Measurements from ENCODE around the gene EFTUD2. TPM values are rescaled to one million over a fixed set of nuclear protein-coding genes. Genes with fewer than 3 reads are reported as not detected.
A peak's percentile ranks its signal among the peaks of the same experiment; 100 is the strongest.

Gene EFTUD2
- total and polyA plus RNA-seq, 9 of the 15 experiments (the other 6 are each of a cell fraction or from before 2014, with no cell fraction given) = 65.8 to 362 (median 218) TPM

- TF ChIP-seq RNF219 (CRISPR knock-in tag; IDR thresholded peaks at IDR 0.05) (no peak), PML (IDR thresholded peaks at IDR 0.05; ENCODE audit: low read length) (no peak), JUN (IDR thresholded peaks at IDR 0.05; ENCODE audit: borderline replicate concordance, low read depth, low read length) (peak; percentile 90; the same call in 1 of the 2 replicates), JUN (CRISPR knock-in tag; IDR thresholded peaks at IDR 0.05; ENCODE audit: borderline replicate concordance) (0 out of 2 replicates have a peak, but pooled peaks have one; percentile 55), HMGXB4 (CRISPR knock-in tag; IDR thresholded peaks at IDR 0.05) (no peak), TOE1 (IDR thresholded peaks at IDR 0.05; ENCODE audit: borderline replicate concordance) (0 out of 2 replicates have a peak, but pooled peaks have one; percentile 20), TOE1 (CRISPR knock-in tag; IDR thresholded peaks at IDR 0.05; ENCODE audit: borderline replicate concordance, low read depth) (no peak), TRIM24 (IDR thresholded peaks at IDR 0.05) (peak in 1 of 2 experiments; percentile 48; a peak in 1 of 4 replicates), KAT7 (CRISPR knock-in tag; IDR thresholded peaks at IDR 0.05; ENCODE audit: borderline replicate concordance) (peak; percentile 52; the same call in 1 of the 2 replicates), SMAD2 (IDR thresholded peaks at IDR 0.05; ENCODE audit: low read depth, low read length) (no peak), DPF2 (IDR thresholded peaks at IDR 0.05) (0 out of 2 replicates have a peak, but pooled peaks have one; percentile 62), RBFOX2 (IDR thresholded peaks at IDR 0.05; ENCODE audit: low read depth, low read length) (peak; percentile 41), CREB1 (IDR thresholded peaks at IDR 0.05) (no peak), CREB1 (CRISPR knock-in tag; IDR thresholded peaks at IDR 0.05) (peak; percentile 32; the same call in 1 of the 2 replicates), MAFF (IDR thresholded peaks at IDR 0.05; ENCODE audit: low read length) (peak; percentile 17; the same call in 1 of the 2 replicates), ZNF316 (IDR thresholded peaks at IDR 0.05) (peak; percentile 37; the same call in 1 of the 2 replicates), ZNF324 (CRISPR knock-in tag; IDR thresholded peaks at IDR 0.05) (no peak), ZZZ3 (IDR thresholded peaks at IDR 0.05) (no peak), ZFX (CRISPR knock-in tag; IDR thresholded peaks at IDR 0.05) (peak; percentile 59)
These were observed 6.9 kb upstream of the EFTUD2 start (continued) for GRCh38 chr17:44906010-44906646.

Measured in K562 (cell line).